ACHN (cell line): ENCODE results near the gene DTX3.
A peak's percentile ranks its signal among the peaks of the same experiment; 100 is the strongest.

Experiments used
- DNase-seq: peaks from one replicate; pipeline ENCODE4 v3.0.0-alpha.2; 2015
- in situ Hi-C: cut with HindIII; loops from 2 replicates; pipeline ENCODE4 v1.10.0; 2017; ENCODE audit warnings: low sequenced_read_pairs, low pct_ligation_motif_present, low pct_unique_long_range_greater_than_20kb

DTX3 gene

DNA sequence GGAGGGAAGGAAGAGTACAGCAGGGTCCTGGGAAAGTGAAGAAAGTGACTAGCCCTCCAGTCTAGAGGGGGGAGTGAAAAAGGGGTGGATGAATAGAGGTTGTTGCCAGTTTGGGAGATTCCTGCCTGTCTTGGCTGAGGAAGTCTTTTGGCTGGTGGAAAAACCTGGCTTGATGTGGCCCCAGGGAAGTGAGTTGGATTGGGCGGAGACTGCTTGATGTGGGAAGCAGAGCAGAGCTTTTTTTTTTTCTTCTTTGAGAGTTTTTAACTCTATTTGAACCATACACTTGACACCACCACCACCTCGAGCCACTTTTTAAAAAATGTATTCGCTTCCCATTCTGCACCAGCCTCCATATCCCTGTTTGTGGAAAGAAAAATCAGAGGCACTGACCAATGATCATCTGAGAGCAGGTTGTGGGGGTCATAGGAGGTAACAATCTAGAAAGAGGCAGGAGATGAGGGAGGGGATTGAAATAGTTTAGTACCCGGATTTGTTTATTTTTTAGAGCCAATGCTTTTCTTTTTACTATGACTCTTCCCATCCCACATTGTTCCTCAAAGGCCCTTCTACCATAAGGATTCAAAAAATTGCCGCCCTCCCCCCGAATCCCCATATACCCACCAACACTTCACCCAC is 690 bp upstream of the DTX3 start:
- in situ Hi-C loops, result no loop called here
- DNase-seq, result peak; percentile 60

DNA sequence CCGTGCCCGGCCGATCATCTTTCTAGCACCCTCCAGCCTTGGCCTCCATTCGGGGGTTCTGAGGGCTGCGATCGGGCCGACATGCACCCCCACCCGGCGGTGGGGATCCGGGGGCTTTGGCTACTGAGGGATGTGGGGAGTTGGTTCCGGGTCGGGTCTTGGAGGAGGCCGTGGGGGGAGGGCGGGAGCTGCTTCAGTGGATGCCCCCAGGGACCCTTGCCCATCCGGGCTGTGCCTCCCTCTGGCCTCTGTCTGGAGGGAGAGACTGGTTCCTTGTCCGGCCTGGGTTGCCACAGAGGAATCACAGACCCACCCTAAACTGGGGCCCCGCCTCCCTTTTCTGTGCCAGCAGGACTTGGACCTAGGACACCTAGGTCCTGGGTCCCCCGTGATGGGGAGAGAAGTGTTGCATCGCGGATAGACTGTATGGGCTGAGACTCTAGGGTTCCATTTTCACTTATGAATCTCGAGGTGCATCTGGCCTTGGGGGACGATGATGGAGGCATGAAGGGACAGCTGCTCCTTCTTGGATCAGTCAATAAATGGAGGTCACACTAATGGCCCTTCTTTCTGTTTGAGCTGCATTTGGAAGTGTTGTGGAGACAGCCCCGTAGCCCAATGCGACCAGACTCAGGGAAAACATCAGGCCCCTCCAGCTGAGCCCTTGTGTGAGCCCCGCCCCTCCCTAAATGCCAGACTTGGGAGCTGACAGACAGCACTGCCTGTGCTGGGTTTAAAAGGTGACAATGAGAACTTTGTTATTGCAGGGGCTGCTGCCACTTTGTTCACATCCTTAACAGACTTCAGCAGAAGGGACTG is 577 bp downstream of the DTX3 start:
- peak; percentile 32 for DNase-seq
- in situ Hi-C loops, result no loop called here

DNA sequence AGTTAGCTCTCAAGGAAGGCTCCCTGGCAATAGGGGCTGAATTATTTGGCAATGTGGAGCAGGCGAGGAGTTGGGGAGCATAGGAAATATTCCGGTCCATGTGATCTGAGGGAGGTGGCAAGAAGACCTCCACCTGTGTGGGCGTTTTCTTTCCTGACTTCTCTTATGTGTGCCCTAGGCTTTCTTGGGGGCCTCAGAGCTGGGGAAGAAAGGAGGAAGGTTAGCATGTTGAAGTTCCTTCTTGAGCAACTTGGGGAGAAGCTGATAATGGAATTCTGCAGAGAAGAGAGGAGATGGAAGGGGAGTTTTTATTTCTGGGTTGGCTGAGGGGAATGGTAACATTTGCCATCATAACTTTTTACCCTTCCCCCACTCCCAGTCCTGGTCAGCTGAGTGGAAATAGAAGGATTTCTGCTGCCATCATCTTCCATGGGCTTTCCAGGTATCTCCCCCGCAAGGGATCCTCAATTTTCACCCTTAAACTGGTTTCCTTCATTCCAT is 1.2 kb downstream of the DTX3 start:
- no peak for DNase-seq
- in situ Hi-C loops, result no loop called here

DNA sequence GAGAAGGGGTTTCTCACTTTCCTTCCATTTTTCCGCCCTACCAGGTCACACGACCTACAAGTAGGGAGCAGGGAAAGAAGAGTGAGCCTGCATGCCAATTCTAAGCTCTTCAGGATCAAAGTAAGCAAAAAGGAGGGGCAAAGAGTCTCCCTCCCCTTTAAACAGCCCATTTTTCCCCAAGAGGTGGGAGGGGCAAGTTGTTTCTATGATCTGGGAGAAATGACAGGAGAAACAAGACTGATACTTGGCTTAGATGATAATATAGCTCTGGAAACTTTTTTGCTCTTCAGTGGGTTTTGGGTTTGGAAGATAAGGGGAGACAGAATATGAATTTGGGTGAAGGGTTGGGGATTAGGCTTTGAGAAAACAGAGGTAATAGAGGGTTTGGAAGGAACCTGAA is 1.8 kb downstream of the DTX3 start:
- in situ Hi-C loops, result no loop called here
- DNase-seq, result no peak

DNA sequence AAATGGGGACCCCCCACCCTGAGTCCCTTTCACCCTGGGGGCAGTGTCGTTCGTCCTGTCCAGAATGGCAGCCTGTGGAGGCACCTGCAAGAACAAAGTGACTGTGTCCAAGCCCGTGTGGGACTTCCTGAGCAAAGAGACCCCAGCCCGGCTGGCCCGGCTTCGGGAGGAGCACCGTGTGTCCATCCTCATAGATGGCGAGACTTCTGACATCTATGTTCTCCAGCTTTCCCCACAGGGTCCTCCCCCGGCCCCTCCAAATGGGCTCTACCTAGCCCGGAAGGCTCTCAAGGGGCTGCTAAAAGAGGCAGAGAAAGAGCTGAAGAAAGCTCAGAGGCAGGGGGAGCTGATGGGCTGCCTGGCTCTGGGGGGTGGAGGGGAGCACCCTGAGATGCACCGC is 2.2 kb downstream of the DTX3 start:
- in situ Hi-C loops, result no loop called here
- DNase-seq, result no peak

DNA sequence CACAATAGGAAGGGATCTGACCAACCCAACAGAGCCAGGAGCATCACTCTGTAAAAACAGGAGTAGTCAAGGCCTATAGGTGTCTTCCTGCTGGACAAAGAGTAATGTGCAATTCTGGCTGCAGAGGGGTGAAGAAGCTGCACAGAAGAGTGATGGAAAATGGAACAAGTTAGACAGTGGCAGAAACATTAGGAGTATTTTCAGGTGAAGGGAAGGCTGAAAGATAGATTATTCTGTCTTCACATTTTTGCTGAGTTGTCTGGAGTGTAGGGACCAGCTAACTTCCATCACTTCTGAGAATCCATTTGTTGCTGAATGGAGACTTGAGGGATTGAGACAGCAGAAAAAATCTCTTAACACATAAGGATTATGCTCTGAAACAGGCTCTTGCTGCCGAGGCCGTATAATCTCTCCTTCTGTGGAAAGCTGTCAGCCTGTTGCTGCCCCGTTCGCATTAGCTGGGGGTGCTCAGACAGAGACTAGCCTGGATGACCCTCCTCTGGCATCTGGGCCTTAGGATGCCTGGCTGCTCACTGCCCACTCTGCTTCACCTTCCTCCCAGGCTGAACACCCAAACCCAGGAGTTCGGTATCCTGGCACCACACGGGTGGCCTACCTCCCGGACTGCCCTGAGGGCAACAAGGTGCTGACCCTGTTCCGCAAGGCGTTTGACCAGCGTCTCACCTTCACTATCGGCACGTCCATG is 3.5 kb downstream of the DTX3 start:
- in situ Hi-C loops, result no loop called here

DNA sequence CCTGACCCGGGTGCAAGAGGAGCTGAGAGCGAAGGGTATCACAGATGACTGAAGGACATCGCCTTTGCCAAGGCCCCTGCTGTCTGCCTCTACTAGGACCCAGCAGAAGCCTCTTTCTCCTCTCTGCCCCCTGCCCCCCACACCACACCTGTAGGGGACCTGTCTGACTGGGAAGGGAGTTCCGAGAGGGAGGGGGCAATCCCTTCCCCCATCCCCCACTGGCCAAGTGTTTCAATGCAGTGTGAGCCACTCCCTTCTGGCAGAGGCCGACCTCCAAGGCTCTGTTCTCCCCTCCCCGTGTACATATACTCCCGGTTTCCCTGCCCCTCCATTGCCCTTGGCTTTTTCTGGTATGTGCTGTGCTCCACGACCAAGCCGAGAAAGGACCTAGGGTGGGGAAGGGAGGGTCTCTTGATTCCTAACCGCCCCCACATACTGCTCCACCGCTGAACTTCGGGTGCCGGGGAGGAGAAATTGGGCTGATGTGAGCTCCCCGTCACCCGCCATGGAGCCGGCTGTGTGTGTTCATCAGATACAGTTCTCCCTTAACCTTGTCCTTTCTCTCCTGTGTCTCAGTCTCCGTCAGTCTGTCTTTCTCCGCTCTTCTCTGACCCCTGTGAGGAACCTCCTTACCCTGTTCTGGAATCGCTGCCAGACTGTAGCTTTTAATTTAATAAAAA is 4.6 kb downstream of the DTX3 start:
- DNase-seq, result no peak

More for the DNA sequence above, 3.5 kb downstream of the DTX3 start:
- no peak for DNase-seq

DNA sequence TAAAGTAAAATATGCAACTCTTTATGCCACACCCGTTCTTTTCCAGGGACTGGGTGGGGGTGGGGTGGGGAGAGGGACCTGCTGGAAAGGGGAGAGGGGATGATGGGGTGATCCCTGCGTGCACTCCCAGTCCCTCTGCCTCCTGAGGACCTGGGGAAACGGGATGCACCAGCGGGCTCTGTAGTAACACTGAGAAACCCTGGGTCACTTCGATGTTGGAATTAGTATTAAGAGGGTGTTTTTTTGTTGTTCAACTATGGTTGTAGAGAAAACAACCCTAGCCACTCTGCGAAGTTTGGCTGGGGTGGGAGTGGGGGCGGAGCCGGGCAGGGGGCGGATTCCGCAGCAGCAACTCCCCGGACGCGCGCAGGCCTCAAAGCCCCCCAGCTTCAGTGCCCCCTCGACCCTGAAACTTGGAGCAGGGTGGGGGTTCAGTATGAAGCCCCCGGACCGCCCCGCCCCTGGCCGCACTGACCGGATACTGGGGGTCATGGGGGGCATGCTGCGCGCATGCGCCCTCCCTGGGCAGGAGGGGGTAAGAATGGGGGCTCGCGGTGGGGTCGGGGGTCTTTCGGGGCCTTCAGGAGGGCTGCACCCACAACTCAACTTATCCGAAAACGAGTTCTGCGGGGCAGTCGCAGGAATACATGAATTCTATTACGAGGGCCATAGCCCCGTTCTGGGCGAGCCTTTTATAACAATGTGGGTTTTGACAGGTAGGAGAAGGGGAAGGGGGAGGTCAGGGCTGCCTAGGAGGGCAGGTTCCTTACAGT is 5.3 kb downstream of the DTX3 start:
- in situ Hi-C loops, result no loop called here

More for the DNA sequence above, 4.6 kb downstream of the DTX3 start:
- in situ Hi-C loops, result no loop called here

DNA sequence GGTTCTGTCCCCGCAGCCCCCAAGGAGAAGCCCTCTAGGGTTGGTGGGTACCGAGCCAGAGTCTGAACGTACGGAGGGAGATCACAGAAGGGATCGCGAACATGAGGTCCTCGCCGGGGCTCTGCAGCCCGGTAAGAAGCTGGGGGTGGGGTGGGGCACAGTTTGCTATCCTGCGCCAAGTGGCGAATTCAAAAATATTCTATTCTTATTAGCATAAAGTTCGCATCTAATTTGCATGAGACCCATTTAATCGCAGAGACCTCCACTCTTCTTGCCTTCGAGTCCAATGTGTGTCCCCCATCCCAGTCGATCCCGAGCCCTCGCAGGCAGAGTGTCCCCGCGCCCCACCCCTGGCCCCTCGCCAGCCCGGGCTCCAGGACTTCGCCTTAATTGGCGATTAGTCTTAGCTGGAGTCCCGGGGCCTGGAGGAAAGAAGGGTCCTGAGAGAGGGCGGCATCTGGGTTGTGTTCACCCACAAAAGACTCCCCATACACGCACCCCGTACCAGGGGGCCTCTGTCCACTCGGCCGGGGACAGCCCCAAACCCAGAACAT is 6.0 kb downstream of the DTX3 start:
- in situ Hi-C loops, result no loop called here
- no peak for DNase-seq

More for the DNA sequence above, 5.3 kb downstream of the DTX3 start:
- no peak for DNase-seq

DNA sequence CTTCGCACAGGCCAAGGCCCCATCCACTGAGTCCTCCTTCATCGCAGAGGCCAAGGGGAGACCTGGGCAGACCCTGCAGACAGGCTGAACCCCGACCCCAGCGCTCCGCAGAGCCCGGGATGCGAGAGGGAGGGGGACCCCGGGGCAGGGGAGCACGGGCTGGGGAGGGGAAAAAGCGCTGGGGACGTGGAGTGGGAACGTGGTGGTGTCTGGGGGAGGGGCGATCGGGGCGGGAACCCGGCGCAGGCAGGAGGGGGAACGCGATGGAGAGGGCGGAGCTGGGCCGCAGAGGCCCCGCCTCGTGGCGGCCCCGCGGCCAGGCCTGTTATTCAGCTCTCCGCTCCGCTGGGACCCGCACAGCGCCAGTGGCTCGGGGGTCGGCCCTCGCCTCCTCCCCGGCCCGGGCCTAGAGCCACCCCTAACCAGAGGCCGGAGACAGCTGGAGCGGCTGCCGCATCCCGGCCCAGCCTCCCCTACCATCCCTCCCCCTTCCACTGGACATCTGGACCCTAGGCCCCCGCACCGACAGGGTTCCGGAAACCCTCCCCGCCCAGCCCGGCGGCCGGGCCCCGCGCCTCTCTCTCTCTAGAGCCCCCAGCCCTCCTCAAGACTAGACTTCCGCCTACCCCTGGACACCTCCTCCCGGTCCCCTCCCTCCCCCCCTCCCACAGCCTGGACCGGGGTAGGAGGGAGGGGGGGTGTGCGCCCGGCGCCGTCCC is 6.6 kb downstream of the DTX3 start, which contains the start of gene ARHGEF25:
ARHGEF25 (plus strand) TSS at position 328 of the 719 bp plus-strand sequence. CDS start 460 bp downstream, outside the sequence.
- in situ Hi-C loops, result no loop called here
- peak; percentile 69 for DNase-seq

DNA sequence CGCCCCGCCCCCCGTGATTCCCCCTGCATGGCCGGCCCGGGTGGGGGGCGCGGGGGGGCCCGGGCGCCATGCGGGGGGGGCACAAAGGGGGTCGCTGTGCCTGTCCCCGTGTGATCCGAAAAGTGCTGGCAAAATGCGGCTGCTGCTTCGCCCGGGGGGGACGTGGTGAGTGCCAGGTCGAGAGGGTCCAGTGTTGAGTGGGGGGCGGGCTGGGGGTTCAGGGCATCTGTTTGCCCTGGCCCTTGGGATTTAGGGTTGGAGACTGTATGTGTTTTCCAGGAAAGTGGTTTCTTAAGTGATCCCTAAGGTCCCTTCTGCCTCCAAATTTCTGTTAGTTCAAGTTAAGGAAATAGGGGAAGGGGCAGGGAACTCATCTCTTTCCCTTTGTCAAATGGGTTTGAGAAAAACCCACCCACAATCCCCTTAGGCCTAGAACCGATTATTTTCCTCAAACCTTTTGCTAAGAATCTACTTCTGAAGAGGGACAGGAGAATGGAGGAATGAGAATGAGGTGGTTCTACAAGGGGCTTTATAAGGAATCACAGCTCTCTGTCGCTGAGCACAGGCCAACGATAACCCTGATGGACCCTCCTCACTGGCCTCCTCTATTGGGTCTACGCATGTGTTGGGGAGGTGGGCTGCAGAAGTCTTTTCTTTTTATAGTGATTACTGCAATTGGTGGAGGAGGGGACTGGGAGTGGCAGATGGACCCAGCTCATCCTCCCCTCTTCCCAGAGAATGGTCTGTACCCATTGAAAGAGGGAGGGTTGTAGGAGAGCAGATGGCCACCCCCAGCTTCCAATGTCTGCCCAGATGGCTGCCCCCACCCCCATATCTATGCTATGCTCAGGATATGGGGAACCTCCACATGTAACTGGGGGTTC is 7.4 kb downstream of the DTX3 start:
- DNase-seq, result no peak
- in situ Hi-C loops, result no loop called here

DNA sequence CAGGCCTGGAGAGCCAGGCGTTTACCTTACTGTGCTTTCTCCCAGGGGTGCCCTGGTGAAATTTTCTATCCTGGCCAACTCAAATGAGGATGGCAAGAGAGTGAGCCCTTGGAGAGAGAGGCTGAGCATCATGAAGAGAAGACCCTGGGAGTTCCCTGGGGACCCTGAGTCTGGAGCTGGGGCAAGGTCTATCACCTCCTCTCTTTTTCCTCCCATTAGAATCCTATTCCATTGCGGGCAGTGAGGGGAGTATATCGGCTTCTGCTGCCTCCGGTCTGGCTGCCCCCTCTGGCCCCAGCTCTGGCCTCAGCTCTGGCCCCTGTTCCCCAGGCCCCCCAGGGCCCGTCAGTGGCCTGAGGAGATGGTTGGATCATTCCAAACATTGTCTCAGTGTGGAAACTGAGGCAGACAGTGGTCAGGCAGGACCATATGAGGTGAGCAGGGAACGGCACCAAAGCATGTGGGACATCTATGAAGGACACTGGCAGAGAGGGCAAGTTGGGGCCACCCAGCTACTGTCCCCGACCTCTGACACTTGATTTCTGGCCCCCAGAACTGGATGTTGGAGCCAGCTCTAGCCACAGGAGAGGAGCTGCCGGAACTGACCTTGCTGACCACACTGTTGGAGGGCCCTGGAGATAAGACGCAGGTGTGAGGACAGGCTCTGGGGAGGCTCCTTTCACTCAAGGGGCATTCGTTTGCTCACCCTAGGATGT is 8.2 kb downstream of the DTX3 start:
- no peak for DNase-seq
- in situ Hi-C loops, result no loop called here

DNA sequence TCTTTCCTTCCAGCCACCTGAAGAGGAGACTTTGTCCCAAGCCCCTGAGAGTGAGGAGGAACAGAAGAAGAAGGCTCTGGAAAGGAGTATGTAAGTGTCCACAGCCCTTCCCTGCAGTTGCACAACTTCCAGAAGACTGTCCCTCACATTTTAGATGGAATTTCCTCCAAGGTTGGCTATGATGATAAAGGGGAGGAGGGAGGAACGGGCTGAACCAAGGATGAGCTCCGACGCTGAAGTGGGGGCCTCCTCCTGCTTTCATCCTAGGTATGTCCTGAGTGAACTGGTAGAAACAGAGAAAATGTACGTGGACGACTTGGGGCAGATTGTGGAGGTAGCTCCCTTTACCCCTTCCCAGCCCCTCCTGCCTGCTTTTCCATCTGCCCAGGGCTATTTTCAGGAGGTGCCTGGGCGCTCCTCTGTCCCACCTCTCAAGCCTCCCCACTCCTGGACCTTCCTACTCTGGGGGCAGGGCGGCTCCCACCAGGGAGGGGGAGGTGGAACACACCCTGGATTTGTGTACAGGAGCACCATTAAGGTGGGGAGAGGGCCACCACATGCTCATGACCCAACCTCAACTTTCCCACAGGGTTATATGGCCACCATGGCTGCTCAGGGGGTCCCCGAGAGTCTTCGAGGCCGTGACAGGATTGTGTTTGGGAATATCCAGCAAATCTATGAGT is 8.9 kb downstream of the DTX3 start:
- in situ Hi-C loops, result no loop called here
- no peak for DNase-seq

DNA sequence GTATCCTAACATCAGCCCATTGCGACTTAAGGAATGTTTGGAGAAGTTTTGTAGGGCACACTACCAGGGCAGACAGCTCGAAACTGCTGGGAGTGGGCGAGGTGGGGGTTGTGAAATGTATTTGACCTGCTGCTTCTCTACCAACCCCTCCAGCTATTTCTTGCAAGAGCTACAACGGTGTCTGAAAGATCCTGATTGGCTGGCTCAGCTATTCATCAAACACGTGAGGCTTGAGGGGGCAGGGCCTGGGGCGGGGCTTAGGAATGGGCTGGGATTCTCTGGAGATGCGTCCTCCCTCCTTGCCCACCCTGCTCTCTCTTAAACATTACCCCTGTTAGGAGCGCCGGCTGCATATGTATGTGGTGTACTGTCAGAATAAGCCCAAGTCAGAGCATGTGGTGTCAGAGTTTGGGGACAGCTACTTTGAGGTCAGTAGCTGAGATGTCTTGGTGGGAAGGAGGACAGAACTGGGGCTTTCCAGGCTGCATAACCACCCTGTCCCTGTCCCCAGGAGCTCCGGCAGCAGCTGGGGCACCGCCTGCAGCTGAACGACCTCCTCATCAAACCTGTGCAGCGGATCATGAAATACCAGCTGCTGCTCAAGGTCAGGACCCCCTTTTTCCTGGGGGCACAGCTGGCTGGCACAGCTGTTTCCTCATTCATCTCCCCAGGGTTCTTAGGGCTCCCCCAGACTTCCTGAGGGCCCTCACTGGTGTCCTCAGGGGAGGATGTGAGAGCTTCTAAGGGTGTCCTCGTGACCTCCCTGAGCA is 9.7 kb downstream of the DTX3 start:
- in situ Hi-C loops, result no loop called here
- DNase-seq, result peak; percentile 14
